ENCODE data around the gene DENND1C.

Gene DENND1C

DNA sequence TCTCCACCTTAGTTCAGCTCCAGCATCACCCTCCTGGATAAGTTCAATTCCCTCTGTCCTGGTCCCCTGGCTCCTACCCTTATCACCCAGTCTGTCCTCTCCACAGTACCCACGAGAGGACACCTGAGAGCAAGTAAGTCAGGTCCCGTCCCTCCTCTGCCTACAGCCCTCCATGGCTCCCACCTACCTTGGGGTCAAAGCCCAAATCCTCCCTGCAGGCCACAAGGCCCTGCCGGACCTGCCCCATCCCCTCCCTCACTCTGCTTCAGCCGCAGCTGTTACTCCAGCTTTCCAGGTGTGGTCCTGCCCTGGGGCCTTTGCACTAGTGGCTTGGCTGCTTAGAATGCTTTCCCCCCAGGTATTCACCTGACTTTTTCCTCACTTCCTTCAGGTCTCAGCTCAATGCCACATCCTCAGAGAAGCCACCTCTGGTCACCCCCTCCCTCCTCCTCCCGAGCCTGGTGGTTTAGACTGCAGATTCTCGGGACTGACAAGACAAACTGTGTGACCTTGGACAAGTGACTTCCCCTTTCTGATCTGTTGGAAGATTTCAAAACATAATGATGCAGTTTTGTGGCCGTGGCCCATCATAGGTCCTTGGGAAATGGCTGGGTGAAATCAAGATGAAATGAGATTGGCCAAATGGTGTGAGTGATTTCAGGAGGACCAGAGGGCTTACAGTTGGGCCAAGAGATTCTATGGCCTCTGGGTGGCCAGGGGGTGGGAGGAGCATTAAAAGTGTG, 16.9 kb upstream of the DENND1C start:
- TF ChIP-seq, protein P1, sequence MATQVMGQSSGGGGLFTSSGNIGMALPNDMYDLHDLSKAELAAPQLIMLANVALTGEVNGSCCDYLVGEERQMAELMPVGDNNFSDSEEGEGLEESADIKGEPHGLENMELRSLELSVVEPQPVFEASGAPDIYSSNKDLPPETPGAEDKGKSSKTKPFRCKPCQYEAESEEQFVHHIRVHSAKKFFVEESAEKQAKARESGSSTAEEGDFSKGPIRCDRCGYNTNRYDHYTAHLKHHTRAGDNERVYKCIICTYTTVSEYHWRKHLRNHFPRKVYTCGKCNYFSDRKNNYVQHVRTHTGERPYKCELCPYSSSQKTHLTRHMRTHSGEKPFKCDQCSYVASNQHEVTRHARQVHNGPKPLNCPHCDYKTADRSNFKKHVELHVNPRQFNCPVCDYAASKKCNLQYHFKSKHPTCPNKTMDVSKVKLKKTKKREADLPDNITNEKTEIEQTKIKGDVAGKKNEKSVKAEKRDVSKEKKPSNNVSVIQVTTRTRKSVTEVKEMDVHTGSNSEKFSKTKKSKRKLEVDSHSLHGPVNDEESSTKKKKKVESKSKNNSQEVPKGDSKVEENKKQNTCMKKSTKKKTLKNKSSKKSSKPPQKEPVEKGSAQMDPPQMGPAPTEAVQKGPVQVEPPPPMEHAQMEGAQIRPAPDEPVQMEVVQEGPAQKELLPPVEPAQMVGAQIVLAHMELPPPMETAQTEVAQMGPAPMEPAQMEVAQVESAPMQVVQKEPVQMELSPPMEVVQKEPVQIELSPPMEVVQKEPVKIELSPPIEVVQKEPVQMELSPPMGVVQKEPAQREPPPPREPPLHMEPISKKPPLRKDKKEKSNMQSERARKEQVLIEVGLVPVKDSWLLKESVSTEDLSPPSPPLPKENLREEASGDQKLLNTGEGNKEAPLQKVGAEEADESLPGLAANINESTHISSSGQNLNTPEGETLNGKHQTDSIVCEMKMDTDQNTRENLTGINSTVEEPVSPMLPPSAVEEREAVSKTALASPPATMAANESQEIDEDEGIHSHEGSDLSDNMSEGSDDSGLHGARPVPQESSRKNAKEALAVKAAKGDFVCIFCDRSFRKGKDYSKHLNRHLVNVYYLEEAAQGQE (IDR thresholded peaks at IDR 0.05; ENCODE audit: insufficient read depth in 1 of 2, low read depth in 2 of 2, low read length in 2 of 2) = no peak
- TF ChIP-seq SIN3A (IDR thresholded peaks at IDR 0.05; ENCODE audit: borderline replicate concordance, insufficient read depth, low read length) (no peak), FOXP2 (optimal IDR thresholded peaks at IDR 0.05; ENCODE audit: borderline replicate concordance, extremely low read depth, extremely low read length, insufficient read depth) (no peak), TAF1 (IDR thresholded peaks at IDR 0.05; ENCODE audit: borderline replicate concordance, insufficient read depth, low read length) (no peak), POLR2AphosphoS5 (IDR thresholded peaks at IDR 0.05; ENCODE audit: low read depth, low read length) (no peak)

DNA sequence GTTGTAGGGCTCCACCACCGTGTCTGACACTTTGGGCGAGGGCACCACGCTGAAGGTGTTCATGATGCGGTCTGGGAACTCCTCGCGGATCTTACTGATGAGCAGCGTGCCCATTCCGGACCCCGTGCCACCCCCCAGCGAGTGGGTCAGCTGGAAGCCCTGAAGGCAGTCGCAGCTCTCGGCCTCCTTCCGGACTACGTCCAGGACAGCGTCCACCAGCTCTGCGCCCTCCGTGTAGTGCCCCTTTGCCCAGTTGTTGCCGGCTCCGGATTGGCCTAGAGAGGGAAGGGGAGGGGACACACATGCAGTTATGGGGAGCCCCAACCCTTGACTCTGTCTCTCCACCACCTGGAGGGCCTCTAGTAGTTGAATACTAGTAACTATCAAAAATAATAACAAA, 14.4 kb upstream of the DENND1C start:
- TF ChIP-seq POLR2AphosphoS5 (IDR thresholded peaks at IDR 0.05; ENCODE audit: low read depth, low read length) = no peak
- TF ChIP-seq, protein P1 (IDR thresholded peaks at IDR 0.05; ENCODE audit: insufficient read depth in 1 of 2, low read depth in 2 of 2, low read length in 2 of 2) = no peak

DNA sequence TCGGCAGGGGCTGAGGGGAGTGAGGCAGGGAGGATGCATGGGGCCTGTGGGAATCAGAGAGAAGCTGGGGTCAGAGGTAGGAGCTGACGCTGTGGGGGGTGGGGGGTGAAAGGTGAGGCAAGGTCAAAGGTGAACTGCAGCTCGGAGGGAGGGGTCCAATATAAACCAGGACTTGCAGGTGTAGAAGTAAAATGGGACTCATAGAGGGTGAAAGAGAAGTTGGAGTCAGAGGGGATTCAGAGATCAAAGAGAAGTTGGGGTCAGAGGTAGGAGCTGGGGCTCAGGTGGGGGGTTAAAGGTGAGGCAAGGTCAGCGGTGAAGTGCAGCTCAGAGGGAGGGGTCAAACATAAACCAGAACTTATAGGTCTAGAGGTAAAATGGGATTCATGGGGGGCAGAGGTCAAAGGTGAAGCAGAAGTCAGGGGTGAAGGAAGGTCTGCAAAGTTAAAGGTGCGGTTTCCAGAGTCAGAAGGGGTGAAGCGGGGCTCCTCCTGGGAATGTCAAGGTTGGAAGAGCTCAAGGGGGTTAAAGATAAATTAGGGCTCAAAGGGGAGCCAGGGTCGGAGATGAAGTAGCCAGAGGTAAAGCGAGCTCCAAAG, 12.9 kb upstream of the DENND1C start:
- TF ChIP-seq POLR2AphosphoS5 (IDR thresholded peaks at IDR 0.05; ENCODE audit: low read depth, low read length) = no peak
- no peak for TF ChIP-seq SIN3A (IDR thresholded peaks at IDR 0.05; ENCODE audit: borderline replicate concordance, insufficient read depth, low read length)
- TF ChIP-seq, protein P1 (IDR thresholded peaks at IDR 0.05; ENCODE audit: insufficient read depth in 1 of 2, low read depth in 2 of 2, low read length in 2 of 2) = no peak
- no peak for TF ChIP-seq FOXP2 (optimal IDR thresholded peaks at IDR 0.05; ENCODE audit: borderline replicate concordance, extremely low read depth, extremely low read length, insufficient read depth)
- no peak for TF ChIP-seq TAF1 (IDR thresholded peaks at IDR 0.05; ENCODE audit: borderline replicate concordance, insufficient read depth, low read length)

DNA sequence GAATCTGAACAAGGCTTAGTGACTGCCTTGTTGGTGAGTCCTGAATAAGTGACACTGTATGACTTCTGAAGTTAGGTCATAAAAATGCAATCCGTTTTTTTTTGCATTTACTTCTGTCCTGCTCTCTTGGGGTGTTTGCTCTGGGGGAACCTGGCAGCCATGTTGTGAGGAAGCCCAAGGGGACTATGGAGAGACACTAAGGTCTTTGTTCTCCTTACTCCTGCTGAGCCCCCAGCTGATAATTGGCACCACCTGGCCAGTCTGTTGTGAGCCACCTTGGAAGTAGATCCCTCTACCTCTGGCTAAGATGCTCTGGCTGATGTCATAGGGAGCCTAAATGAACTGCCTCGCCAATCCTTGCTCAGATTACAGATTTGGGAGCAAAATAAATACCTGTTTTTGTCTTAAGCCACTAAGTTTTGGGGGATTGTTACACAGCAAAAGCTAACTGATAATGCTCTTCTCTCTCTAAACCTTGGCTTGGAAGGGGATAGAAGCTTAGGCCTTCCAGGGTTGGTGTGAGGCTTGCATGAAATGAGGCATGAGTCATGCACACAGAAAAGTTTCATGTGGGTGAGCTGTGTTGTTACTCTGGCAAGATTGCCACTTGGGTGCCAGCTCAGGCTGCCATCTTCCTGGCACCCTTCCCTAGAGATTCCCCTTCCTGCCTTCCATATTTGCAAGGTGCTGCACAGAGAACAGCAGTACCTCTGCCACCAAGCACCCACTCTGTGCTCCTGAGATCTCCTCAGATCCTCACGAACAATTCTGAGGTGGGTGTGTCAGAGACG, 10.4 kb upstream of the DENND1C start:
- TF ChIP-seq, protein P1 (IDR thresholded peaks at IDR 0.05; ENCODE audit: insufficient read depth in 1 of 2, low read depth in 2 of 2, low read length in 2 of 2) = no peak
